GM12874 (cell line): ENCODE results near the gene ACOT7.

ENCODE experiments used
- CTCF ChIP-seq: IDR thresholded peaks from 2 replicates; pipeline ENCODE4 v1.5.1; 2011; ENCODE audit warnings: low read depth, mild to moderate bottlenecking, control low read depth, low read length, moderate library complexity; ENCODE audit not compliant: insufficient read depth

ACOT7 gene

GRCh38 chr1:6384962-6385361 lies 8.6 kb downstream of the ACOT7 start:
- no peak for TF ChIP-seq CTCF

- no peak for TF ChIP-seq CTCF
Observed at GRCh38 chr1:6384135-6384534, 9.4 kb downstream of the ACOT7 start.

- no peak for TF ChIP-seq CTCF
Observed at GRCh38 chr1:6380037-6380436, 13.5 kb downstream of the ACOT7 start.

- TF ChIP-seq CTCF = no peak
Observed at GRCh38 chr1:6378096-6378746, 15.3 kb downstream of the ACOT7 start.

GRCh38 chr1:6373961-6374720 lies 19.4 kb downstream of the ACOT7 start:
- no peak for TF ChIP-seq CTCF

- TF ChIP-seq CTCF = no peak
Observed at GRCh38 chr1:6370006-6370405, 23.6 kb downstream of the ACOT7 start.

- TF ChIP-seq CTCF = no peak
Observed at GRCh38 chr1:6367381-6368012, 26.1 kb downstream of the ACOT7 start.
